Measurements from ENCODE around the gene WDR37.
A peak's percentile ranks its signal among the peaks of the same experiment; 100 is the strongest.

Gene WDR37

DNA sequence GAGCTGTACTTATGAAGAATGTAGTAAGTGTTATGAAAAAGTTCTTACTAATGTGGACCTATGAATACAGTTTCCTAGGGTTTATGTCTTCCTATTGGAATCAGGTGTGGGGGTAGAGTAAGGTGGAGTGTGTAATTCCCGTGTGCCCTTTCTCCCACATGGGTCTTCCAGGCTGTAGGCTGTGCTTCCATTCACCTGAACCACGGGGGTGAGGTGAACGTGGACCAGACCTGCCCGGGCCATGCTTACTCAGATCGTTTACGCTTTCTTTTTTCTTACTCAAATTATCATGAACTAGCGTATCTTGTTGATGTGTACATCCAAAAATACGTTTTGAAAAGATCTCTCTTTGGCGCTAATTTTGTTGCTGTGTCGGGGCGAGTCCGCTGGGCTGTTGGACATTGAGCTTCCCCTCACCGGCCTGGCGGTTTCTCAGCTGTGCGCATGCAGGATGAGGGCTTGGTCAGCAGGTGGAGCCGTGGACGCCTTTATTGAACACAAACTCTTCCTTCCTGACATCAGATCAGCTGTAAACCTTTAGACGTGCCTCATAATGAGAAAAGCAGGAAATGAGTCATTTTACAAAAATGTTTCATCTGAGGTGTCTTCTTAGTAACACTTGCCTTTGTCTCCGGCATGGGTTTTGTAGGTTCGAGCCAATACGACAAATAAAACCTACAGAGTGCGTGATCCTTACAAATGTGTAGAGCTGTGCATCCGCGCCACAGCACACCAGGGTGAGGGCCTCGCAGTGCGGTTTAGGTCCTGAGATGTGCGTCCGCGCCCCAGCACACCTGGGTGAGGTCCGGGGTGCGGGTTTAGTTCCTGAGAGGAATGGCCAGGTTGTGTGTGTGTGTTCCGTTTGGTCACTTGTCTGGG is 53.8 kb downstream of the WDR37 start:
- peak; percentile 74 for DNase-seq

- DNase-seq = no peak
Observed at GRCh38 chr10:1110674-1111119, 54.5 kb downstream of the WDR37 start.

GRCh38 chr10:1114315-1114714 is 58.1 kb downstream of the WDR37 start:
- DNase-seq = no peak

DNA sequence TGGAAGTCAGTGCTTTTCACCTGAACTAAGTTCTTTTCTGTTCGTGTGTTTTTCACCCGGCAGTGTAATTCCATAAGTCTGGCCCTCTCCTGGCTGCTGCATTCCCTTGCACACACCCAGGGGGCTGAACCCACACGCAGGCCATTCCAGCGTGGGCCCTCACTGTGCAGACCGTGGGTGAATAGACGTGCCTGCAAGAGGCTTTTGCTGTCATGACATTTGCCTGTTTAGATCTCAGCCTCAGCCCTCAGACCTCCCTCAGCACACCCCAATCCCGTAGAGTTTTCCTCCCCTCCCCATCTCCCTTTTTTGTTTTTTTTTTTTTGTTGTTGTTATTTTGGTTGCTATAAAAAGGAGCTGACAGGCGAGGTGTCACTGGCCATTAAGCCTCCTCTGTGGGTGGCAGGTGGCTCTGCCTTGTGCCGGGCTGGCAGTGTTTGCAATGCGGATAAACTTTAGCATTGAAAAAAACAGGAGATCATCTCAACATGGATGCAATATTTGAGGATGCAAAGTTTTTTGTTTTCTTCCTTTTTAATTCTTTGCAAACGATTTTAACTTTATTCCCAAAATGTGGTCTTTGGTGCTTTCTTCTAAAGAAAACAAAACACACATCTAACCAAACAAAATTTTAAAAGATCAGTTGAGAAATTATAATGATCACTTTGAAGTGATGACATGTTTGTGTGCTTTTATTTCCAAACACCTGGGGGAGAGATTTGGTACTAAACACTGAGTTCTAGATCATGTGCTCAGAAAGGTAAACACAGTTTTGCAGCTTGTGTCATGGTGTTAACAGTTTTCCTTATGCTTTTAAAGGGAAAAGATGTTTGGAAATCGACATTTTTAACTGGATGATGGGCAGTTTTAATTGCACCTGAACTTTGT is 58.8 kb downstream of the WDR37 start:
- DNase-seq = no peak

- DNase-seq = no peak
Observed at GRCh38 chr10:1115607-1115955, 59.4 kb downstream of the WDR37 start.

DNA sequence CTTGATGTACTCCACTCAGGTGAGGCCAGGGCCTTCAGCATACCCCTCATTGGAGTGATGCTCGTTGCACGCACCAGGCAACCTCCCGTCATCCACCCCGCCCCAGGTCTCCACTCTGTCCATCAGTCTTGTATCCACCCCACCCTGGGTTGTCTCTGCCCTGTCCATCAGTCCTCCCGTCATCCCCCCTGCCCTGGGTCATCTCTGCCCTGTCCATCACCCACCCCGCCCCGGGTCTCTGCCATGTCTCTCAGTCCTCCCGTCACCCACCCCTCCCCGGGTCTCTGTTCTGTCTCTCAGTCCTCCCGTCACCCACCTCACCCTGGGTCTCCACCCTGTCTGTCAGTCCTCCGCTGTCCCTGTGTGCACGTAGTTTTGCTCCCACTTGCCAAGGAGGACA is 59.9 kb downstream of the WDR37 start:
- no peak for DNase-seq

DNA sequence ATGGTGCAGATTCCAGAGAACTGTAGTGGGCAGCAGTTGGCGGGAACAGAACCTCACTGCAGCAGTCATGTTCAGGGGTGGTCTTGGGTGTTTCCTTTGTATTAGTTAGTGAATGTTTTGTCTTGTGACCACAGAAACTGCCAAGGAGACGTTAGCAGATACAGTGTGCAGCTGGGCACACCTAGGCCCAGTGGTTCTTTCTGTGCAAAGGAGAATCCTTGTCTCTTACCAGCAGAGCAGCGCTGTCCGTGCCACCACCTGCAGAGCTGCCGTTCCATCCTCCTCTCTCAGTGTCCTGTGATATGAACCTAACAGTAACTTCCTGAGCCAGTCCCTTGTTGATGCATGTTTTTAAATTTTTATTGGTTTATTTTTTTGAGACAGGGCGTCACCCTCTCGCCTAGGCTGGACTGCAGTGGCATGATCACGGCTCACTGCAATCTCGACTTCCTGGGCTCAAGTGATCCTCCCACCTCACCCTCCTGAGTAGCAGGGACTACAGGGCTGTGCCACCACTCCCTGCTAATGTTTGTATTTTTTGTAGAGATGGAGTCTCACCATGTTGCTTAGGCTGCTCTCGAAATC is 60.6 kb downstream of the WDR37 start:
- no peak for DNase-seq

GRCh38 chr10:1117651-1118050 is 61.5 kb downstream of the WDR37 start:
- no peak for DNase-seq

DNA sequence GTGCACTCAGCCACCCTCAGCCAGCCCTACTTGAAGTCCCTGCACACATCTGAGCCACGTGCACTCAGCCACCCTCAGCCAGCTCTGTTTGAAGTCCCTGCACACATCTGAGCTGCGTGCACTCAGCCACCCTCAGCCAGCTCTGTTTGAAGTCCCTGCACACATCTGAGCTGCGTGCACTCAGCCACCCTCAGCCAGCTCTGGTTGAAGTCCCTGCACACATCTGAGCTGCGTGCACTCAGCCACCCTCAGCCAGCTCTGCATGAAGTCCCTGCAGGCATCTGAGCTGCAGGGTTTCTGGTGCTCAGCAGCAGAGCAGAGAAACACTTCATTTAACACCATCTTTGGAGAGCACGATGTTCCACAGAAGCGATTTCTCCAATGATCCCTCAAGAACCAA is 62.1 kb downstream of the WDR37 start:
- DNase-seq = peak; percentile 11

DNA sequence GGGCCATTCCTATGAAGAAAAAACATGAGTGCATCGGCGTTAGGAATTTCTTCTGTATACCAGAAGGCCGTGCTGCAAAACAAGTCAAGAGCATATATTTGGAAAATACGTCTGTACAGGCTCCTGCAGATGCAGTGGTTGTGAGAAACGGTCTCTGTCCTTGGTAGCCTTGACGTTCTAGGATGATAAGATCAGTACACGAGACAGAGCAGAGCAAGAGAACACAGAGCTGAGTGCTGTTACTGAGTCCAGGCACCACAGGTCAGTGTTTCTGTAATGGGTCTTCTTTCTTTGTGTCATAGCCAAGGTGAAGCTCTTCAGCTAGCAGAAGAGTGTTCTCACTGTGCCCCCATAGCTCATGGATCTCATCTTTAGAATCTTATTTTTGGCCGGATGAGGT is 62.8 kb downstream of the WDR37 start:
- no peak for DNase-seq

DNA sequence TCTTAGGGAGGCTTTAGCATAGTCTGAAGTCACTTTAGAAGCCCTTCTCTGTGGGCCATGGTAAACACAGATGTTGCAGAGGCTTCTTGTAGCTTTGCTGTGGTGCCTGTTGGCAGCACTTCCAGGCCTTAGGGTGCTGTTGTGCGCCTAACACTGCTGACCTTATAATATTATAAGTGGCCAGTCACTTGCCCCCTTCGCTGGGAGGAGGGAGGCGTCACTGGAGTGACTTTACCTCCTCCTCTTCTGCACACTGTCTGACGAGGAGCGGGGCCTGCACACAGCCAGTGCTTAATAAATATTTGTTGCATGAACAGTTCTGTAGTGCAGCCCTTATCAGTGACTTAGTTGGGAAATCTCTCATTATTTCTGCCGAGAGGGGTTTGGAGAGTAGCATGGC is 63.3 kb downstream of the WDR37 start:
- no peak for DNase-seq

- DNase-seq = no peak
Observed at GRCh38 chr10:1120306-1120705, 64.1 kb downstream of the WDR37 start.

- DNase-seq = no peak
Observed at GRCh38 chr10:1120801-1121211, 64.6 kb downstream of the WDR37 start.

DNA sequence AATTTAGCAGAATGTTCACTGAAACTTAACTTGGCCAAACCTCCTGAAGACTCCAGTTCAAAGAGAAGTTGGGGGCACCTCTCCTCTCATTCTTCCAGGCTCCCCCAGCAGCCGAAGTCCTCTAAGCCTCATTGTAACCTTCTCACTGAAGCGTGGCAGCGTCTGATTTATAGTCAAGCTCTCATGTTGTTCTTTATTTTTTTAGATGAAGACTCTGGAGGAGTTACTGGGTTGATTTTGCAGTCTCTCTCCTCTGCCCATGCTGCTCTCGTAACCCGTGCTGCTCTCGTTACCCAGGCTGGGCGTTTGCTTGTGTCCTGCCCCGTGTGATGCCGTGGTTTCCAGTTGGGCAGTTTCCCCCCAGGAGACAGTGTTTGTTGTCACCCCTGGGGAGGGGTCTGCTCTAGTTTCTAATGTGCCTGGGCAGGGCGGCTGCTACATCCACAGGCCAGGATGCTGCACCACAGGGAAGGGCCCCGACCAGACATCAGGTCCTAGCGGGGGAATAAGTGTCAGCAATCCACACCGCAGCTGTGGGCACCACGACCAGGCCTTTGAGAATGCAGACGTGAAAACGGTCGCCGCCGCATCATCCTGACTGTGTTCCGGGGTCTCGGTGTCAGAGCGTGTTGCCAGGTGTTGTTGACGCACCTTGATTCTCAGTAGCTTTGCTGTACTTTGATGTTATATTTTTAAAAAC is 65.2 kb downstream of the WDR37 start:
- no peak for DNase-seq

- DNase-seq = no peak
Observed at GRCh38 chr10:1122349-1122748, 66.2 kb downstream of the WDR37 start.

GRCh38 chr10:1123198-1123597 is 67.0 kb downstream of the WDR37 start:
- DNase-seq = no peak

- DNase-seq = no peak
Observed at GRCh38 chr10:1123972-1124371, 67.8 kb downstream of the WDR37 start.

DNA sequence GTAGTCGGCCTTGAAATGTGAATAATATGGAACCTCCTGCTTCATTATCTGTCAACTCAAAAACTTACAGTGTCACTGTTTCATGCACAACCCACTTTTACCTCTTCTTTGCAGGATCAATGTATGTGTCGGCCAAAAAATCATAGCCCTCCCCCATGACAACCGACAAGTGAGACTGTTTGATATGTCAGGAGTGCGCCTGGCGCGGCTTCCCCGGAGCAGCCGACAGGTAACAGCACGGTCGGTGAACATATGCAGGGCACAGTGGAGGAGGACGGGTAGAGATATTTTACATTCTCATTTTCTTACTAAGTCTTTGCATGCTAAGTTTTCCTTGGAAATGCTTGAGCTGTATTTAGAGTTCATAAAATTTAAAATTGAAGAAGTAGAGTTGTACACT is 68.6 kb downstream of the WDR37 start:
- DNase-seq = no peak

DNA sequence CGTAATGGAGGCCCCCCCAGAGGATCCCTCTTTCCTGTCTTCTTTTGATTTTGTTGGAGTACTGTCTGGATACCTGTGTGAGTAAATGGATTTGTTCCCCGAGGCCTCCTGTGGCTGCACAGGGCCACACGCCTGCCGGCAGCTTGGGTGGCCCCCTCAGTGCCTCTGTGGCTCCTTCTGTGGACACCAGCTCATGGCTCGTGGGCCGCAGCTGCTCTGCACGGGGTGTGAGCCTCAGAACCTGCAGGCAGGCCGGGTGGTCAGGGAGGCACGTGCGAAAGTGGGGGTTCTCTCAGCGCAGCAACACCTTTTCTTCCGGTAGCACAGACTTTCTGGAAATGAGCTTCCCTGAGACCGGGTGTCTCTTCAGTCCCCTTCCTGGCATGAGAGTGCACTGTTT is 70.3 kb downstream of the WDR37 start:
- DNase-seq = no peak

GRCh38 chr10:1127629-1128028 is 71.4 kb downstream of the WDR37 start:
- no peak for DNase-seq

DNA sequence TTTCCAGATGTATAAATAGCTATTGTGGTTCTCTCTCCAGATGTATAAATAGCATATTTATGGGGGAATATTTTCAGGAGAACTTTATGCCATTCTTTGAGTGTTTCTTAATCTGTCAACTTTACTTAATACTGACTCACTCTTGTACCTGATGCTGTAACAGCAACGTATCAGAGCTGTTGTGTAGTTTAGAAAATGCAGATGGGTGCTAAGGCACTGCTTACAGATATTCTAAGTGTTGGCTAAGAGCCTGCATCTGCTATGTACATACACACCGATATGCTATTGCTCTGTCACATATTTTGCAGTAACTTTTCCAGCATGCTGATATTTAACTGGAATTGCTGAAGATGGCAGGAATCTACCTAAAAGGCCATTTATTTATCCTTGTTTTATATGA is 71.9 kb downstream of the WDR37 start:
- no peak for DNase-seq

- no peak for DNase-seq
Observed at GRCh38 chr10:1128649-1129048, 72.5 kb downstream of the WDR37 start.

GRCh38 chr10:1130226-1130625 is 74.0 kb downstream of the WDR37 start:
- no peak for DNase-seq

All from activated CD4-positive, alpha-beta T cell treated with anti-CD3 and anti-CD28 coated beads, Interleukin-2, amount 50 U/mL, for 1 hour (primary cell).